ENCODE measurements around the gene ARL4C.

GRCh38 chr2:234534515-234534914 lies 37.6 kb upstream of the ARL4C start:
- no peak for TF ChIP-seq ZFP41 (tag by site-specific recombination; IDR thresholded peaks at IDR 0.05; ENCODE audit: borderline replicate concordance)
- no peak for TF ChIP-seq ZNF394 (tag by site-specific recombination; IDR thresholded peaks at IDR 0.05; ENCODE audit: borderline replicate concordance)
- no peak for TF ChIP-seq ZNF324 (tag by site-specific recombination; IDR thresholded peaks at IDR 0.05)
- no peak for TF ChIP-seq BCL6B (tag by site-specific recombination; IDR thresholded peaks at IDR 0.05)
- TF ChIP-seq CTCF (tag by site-specific recombination; IDR thresholded peaks at IDR 0.05): no peak
- TF ChIP-seq MZF1 (tag by site-specific recombination; IDR thresholded peaks at IDR 0.05; ENCODE audit: borderline replicate concordance): no peak
- TF ChIP-seq SP2 (tag by site-specific recombination; IDR thresholded peaks at IDR 0.05): no peak
- TF ChIP-seq ZNF138 (tag by site-specific recombination; IDR thresholded peaks at IDR 0.05; ENCODE audit: borderline replicate concordance): no peak
- TF ChIP-seq WT1 (tag by site-specific recombination; IDR thresholded peaks at IDR 0.05): no peak
- no peak for TF ChIP-seq ZEB2 (tag by site-specific recombination; IDR thresholded peaks at IDR 0.05)
- no peak for TF ChIP-seq ATF2 (tag by site-specific recombination; IDR thresholded peaks at IDR 0.05; ENCODE audit: low read depth)
- no peak for TF ChIP-seq ZNF274 (IDR thresholded peaks at IDR 0.05; ENCODE audit: low read length)
- TF ChIP-seq ZNF274 (tag by site-specific recombination; IDR thresholded peaks at IDR 0.05; ENCODE audit: borderline replicate concordance): no peak
- TF ChIP-seq ZNF133 (tag by site-specific recombination; IDR thresholded peaks at IDR 0.05): no peak
- no peak for TF ChIP-seq ZNF768 (tag by site-specific recombination; IDR thresholded peaks at IDR 0.05)
